Heart right ventricle (tissue), 16 donors: ENCODE results near the gene S100A14. TPM values are rescaled to one million over a fixed set of nuclear protein-coding genes. Genes with fewer than 3 reads are reported as not detected.
"Not testable (repeated sequence)": the region's sequence is repeated elsewhere in the genome, so short reads cannot be mapped to it uniquely, and the experiment has no call there.

ENCODE experiments used
- ATAC-seq, 8 donors: fragments of 200-7000 bp; cut with Tn5 transposase; one replicate each; pipeline ENCODE4 v1.9.1; 2020; ENCODE audit warnings: mild to moderate bottlenecking in 8 of 8, moderate library complexity in 8 of 8, moderate number of reproducible peaks in 1 of 8
- DNase-seq, 2 donors: peaks; one replicate each; pipeline ENCODE4 v3.0.0-alpha.2; 2020
- H3K27ac ChIP-seq, 10 donors: fragments of 200-600 bp; sonication (generic) in 2 of 10; one replicate each; pipeline versions ENCODE4 v1.5.0 to v1.8.0; 2020 to 2022; ENCODE audit warnings: mild to moderate bottlenecking in 3 of 10
- H3K27me3 ChIP-seq, 7 donors: fragments of 200-600 bp; one replicate each; pipeline ENCODE4 v1.8.0; 2021 to 2022; ENCODE audit warnings: mild to moderate bottlenecking in 2 of 7
- H3K36me3 ChIP-seq, 9 donors: fragments of 200-600 bp; sonication (generic) in 1 of 9; one replicate each; pipeline versions ENCODE4 v1.5.0 to v1.8.0; 2020 to 2022; ENCODE audit warnings: mild to moderate bottlenecking in 2 of 9
- H3K4me1 ChIP-seq, 9 donors: fragments of 200-600 bp; sonication (generic) in 1 of 9; one replicate each; pipeline versions ENCODE4 v1.5.0 to v1.8.0; 2020 to 2022; ENCODE audit warnings: mild to moderate bottlenecking in 4 of 9
- H3K4me3 ChIP-seq, 10 donors: fragments of 200-600 bp; sonication (generic) in 2 of 10; one replicate each; pipeline versions ENCODE4 v1.5.0 to v1.8.0; 2020 to 2022; ENCODE audit warnings: mild to moderate bottlenecking in 7 of 10, moderate library complexity in 2 of 10
- H3K9me3 ChIP-seq, 11 donors: fragments of 200-600 bp in 10 of 11; sonication (generic) in 2 of 11; one replicate each; pipeline versions ENCODE4 v1.5.0 to v1.8.0; 2013 to 2022; ENCODE audit warnings: mild to moderate bottlenecking in 2 of 11, control low read depth in 1 of 11, moderate library complexity in 1 of 11
- WGBS, 2 donors: extraction: QIAGEN DNeasy Blood & Tissue Kit; methylation state at CpG; one replicate each; pipeline ENCODE4 v1.1.7; 2013; ENCODE audit warnings: inconsistent platforms in 1 of 2; 5-methylcytosine and 5-hydroxymethylcytosine counted together
- intact Hi-C, 10 donors: fragments of 100-400 bp; cut with DNase I; formaldehyde crosslinking; loops; one replicate each; pipeline versions ENCODE4 v1.11.1 to v1.14.2; 2022
- polyA plus RNA-seq, 2 donors: library from polyadenylated mRNA; stranded (reverse); fragments of 200-250 nt; gene quantifications; one replicate each; pipeline ENCODE4 v1.2.3, GENCODE V29; 2013
- total RNA-seq, 10 donors: library from RNA; stranded (reverse); fragmentation: NEBNext Ultra II Directional in 3 of 10; extraction: Animal tissue kit (Norgen Biotek cat#: 25700) in 3 of 10; gene quantifications; one replicate each; pipeline versions ENCODE4 v1.2.1 to v1.2.4, GENCODE V29; 2021 to 2023
- TF ChIP-seq, protein P1 (sequence below), 9 donors: fragments of 200-600 bp; sonication (generic) in 2 of 9; IDR thresholded peaks; one replicate each; pipeline versions ENCODE4 v1.5.0 to v1.8.0; 2021 to 2022; ENCODE audit warnings: antibody characterized with exemption in 9 of 9, mild to moderate bottlenecking in 5 of 9, moderate library complexity in 1 of 9
- donor health status: Arrhythmogenic right ventricular cardiomyopathy.
- donor health status: ischemic (EF 13 %, LVEDD 7.1; RV severe dilation, severe dysfunction).
- donor health status: healthy with polysubstance abuse.
- donor health status: DM: no; HTN: yes; CAD: no.
- donor health status: DM: no; HTN: no; CAD: no.
- donor health status: ischemic (EF 25% LVEDD 6.9; RV normal size, moderate dysfunction).
- donor health status: ischemic (EF 25% LVEDD 5.7; RV mildly dilated, moderate dysfunction).
- donor health status: healthy.
- donor health status: DM: yes; HTN: yes; CAD: no.
- donor health status: Ischemic cardiomyopathy.
- donor health status: ischemic (EF 35%, LVEDD 5.7; RV mildly dilated, moderate dysfunction).
- donor health status: nonischemic (EF 11% LVEDD 7.7; RV severe dilation, severe dysfunction).
- donor health status: DM: yes; HTN: yes; CAD: no.
- donor health status: PGD.
- donor health status: ischemic (EF 29% LVEDD 5.4; RV normal size, mild dysfunction).
- donor health status: nonischemic (EF 23%, LVEDD 6.1; RV moderate dilation, normal function).

Gene S100A14
- total and polyA plus RNA-seq, 12 donors: 0.80 to 7.3 (median 4.1) TPM

DNA sequence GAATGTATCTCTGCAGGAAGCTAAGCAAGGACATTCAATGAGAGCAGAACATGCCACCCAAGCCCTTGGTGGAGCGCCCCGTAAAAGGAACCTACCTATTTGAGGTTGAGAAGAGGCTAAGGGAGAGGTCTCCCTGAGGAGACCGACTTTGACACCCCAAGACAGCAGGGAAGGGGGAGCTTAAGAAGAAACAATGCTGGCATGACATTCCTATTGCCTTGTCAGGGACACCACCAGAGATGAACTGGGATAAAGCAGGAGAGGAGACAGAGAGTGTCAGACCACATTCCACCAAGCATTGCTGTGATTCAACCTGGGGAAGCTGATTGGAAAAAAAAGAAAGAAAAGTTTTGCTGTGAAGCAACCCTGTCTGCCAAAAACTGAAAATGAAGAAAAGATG is 37.2 kb downstream of the S100A14 start:
- TF ChIP-seq, protein P1, sequence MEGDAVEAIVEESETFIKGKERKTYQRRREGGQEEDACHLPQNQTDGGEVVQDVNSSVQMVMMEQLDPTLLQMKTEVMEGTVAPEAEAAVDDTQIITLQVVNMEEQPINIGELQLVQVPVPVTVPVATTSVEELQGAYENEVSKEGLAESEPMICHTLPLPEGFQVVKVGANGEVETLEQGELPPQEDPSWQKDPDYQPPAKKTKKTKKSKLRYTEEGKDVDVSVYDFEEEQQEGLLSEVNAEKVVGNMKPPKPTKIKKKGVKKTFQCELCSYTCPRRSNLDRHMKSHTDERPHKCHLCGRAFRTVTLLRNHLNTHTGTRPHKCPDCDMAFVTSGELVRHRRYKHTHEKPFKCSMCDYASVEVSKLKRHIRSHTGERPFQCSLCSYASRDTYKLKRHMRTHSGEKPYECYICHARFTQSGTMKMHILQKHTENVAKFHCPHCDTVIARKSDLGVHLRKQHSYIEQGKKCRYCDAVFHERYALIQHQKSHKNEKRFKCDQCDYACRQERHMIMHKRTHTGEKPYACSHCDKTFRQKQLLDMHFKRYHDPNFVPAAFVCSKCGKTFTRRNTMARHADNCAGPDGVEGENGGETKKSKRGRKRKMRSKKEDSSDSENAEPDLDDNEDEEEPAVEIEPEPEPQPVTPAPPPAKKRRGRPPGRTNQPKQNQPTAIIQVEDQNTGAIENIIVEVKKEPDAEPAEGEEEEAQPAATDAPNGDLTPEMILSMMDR (IDR thresholded peaks at IDR 0.05): no peak
- no peak for ATAC-seq
- WGBS, 2 donors: 81 to 82% methylated on average over 3 of the region's 3 CpGs
- H3K9me3 ChIP-seq: no peaks in the 10 kb centered on the region
- no peaks in the 10 kb centered on the region for H3K36me3 ChIP-seq
- intact Hi-C loops: loop anchor here in 5 of 10 donors (5.0 to 10.0 kb wide), 4 partner anchors 38 to 166 kb away; partner anchors contain the start of genes S100A14 (in 1 of the 5) and SNAPIN (in 1 of the 5)
- no peak for DNase-seq
- no peak overlapping the region for H3K4me3 ChIP-seq
- H3K4me1 ChIP-seq: no peaks in the 10 kb centered on the region
- H3K27ac ChIP-seq: no peak overlapping the region
- no peaks in the 10 kb centered on the region for H3K27me3 ChIP-seq

DNA sequence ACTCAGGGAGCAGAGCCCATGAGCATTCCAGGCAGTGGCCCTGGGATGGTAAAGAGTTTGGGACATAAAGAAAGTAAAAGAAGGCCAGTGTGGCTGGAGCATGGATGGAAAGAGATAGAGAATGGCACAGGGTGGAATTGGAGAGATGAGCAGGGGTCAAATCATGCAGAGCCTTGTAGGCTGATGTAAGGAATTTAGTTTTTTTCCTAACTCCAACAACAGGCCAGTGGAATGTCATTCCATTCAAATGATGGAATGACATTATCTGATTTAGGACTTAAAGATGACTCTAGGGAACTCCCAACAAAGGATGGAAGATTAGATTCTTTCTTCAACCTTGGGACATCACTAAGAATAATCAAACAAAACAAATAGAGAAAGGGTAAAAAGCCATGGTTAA is 37.6 kb downstream of the S100A14 start:
- Histone ChIP-seq H3K27me3 (no peaks in the 10 kb centered on the region), H3K27ac (no peak overlapping the region), H3K9me3 (no peaks in the 10 kb centered on the region), H3K4me3 (no peak overlapping the region), H3K36me3 (no peaks in the 10 kb centered on the region), H3K4me1 (peaks cover 0 to 1% (median 0%) of the 10 kb centered on the region in 9 donors)
- no peak for ATAC-seq
- TF ChIP-seq, protein P1 (IDR thresholded peaks at IDR 0.05): no peak
- intact Hi-C loops: loop anchor here in 5 of 10 donors (5.0 to 10.0 kb wide), 4 partner anchors 39 to 166 kb away; partner anchors contain the start of genes S100A14 (in 1 of the 5) and SNAPIN (in 1 of the 5)
- DNase-seq: no peak

DNA sequence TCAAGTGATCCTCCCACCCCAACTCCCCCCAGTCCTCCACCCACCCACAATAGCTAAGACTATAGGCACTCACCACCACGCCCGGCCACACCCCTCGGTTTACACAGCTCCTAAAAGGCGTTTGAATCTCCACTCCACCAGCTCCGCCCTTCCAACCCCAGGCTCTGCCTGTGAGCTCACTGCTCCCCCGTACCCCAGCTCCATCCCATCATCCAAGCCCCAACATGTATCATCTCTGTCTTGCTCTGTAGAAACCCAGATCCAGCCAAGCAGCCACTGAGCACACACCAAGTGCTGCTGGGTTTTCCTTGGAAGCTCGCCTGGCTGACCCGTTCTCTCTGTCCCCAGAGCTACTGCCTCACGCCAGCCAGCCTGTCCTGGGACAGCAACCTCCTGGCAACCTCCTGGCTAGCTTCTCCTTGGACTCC is 38.5 kb downstream of the S100A14 start:
- H3K36me3 ChIP-seq: no peaks in the 10 kb centered on the region
- H3K27me3 ChIP-seq: no peaks in the 10 kb centered on the region
- H3K4me1 ChIP-seq: peaks cover 0 to 10% (median 5%) of the 10 kb centered on the region in 9 donors
- WGBS, 2 donors: 70% methylated on average over 9 of the region's 9 CpGs
- TF ChIP-seq, protein P1 (IDR thresholded peaks at IDR 0.05): no peak
- no peaks in the 10 kb centered on the region for H3K9me3 ChIP-seq
- no peak overlapping the region for H3K27ac ChIP-seq
- DNase-seq: no peak
- intact Hi-C loops: loop anchor here in 5 of 10 donors (5.0 to 10.0 kb wide), 4 partner anchors 40 to 167 kb away; partner anchors contain the start of genes S100A14 (in 1 of the 5) and SNAPIN (in 1 of the 5)
- ATAC-seq: peak in 4 of 8 donors; percentile 12 to 47 (median 24)
- H3K4me3 ChIP-seq: no peak overlapping the region

DNA sequence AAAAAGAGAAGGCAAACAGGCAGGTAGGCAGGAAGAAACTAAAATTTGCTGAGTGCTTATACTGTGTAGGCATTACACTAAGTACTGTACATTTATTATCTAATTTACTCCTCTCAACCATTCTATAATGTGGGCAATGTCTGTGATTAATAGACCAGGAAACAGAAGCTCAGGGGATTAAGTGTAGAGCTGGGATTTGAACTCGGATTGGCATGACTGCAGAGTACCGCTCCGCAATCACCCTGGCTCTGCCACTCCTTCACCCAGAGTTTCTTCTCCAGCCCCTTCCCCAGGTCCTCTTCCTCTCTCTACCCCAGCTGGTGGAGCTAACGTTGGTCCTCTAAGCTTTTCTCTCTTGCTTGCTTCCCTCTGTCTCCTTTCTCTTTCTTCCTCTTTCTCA is 39.0 kb downstream of the S100A14 start:
- H3K4me3 ChIP-seq: no peak overlapping the region
- no peaks in the 10 kb centered on the region for H3K9me3 ChIP-seq
- H3K36me3 ChIP-seq: no peaks in the 10 kb centered on the region
- 69 to 77% methylated on average over 4 of the region's 4 CpGs for WGBS, 2 donors
- no peak for ATAC-seq
- DNase-seq: no peak
- H3K4me1 ChIP-seq: peaks cover 0 to 15% (median 5%) of the 10 kb centered on the region in 9 donors
- intact Hi-C loops: loop anchor here in 5 of 10 donors (5.0 to 10.0 kb wide), 4 partner anchors 40 to 168 kb away; partner anchors contain the start of genes S100A14 (in 1 of the 5) and SNAPIN (in 1 of the 5)
- H3K27me3 ChIP-seq: no peaks in the 10 kb centered on the region
- TF ChIP-seq, protein P1 (IDR thresholded peaks at IDR 0.05): no peak
- no peak overlapping the region for H3K27ac ChIP-seq

DNA sequence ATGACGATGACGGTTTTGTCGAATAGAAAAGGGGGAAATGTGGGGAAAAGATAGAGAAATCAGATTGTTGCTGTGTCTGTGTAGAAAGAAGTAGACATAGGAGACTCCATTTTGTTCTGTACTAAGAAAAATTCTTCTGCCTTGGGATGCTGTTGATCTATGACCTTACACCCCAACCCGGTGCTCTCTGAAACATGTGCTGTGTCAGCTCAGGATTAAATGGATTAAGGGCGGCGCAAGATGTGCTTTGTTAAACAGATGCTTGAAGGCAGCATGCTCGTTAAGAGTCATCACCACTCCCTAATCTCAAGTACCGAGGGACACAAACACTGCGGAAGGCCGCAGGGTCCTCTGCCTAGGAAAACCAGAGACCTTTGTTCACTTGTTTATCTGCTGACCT is 40.6 kb downstream of the S100A14 start:
- intact Hi-C loops: loop anchor here in 5 of 10 donors (5.0 to 10.0 kb wide), 4 partner anchors 42 to 169 kb away; partner anchors contain the start of genes S100A14 (in 1 of the 5) and SNAPIN (in 1 of the 5)
- not testable (repeated sequence) for DNase-seq, H3K36me3 ChIP-seq, H3K9me3 ChIP-seq, H3K27ac ChIP-seq, H3K27me3 ChIP-seq, ATAC-seq, H3K4me3 ChIP-seq
- peaks cover 0 to 21% (median 5%) of the 10 kb centered on the region in 9 donors for H3K4me1 ChIP-seq
- WGBS, 2 donors: 90 to 92% methylated on average over 10 of the region's 10 CpGs

DNA sequence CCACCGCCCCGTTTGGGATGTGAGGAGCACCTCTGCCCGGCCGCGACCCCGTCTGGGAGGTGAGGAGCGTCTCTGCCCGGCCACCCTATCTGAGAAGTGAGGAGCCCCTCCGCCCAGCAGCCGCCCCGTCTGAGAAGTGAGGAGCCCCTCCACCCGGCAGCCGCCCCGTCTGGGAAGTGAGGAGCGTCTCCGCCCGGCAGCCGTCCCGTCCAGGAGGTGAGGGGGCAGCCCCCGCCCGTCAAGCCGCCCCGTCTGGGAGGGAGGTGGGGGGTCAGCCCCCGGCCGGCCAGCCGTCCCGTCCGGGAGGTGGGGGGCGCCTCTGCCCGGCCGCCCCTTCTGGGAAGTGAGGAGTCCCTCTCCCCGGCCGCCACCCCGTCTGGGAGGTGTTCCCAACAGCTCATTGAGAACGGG is 41.0 kb downstream of the S100A14 start:
- H3K27ac ChIP-seq, ATAC-seq: not testable (repeated sequence)
- 90 to 96% methylated on average over 32 to 35 of the region's 35 CpGs for WGBS, 2 donors

More for the DNA sequence above, 41.0 kb downstream of the S100A14 start:
- not testable (repeated sequence) for H3K4me3 ChIP-seq, H3K9me3 ChIP-seq, H3K36me3 ChIP-seq, DNase-seq, H3K27me3 ChIP-seq
- intact Hi-C loops: loop anchor here in 5 of 10 donors (5.0 to 10.0 kb wide), 4 partner anchors 42 to 170 kb away; partner anchors contain the start of genes S100A14 (in 1 of the 5) and SNAPIN (in 1 of the 5)
- H3K4me1 ChIP-seq: peaks cover 0 to 21% (median 5%) of the 10 kb centered on the region in 9 donors
